DND-41 (cell line): ENCODE measurements around the gene TTC12.

Experiments
- EZH2 ChIP-seq: IDR thresholded peaks from 3 replicates; pipeline ENCODE4 v1.6.1; 2012; ENCODE audit warnings: borderline replicate concordance, low read depth, mild to moderate bottlenecking, moderate library complexity, low read length, inconsistent platforms; ENCODE audit not compliant: severe bottlenecking
- TF ChIP-seq, protein P1 (sequence below): IDR thresholded peaks from 2 replicates; pipeline ENCODE4 v1.5.1; 2012; ENCODE audit warnings: borderline replicate concordance, low read length, moderate library complexity, mild to moderate bottlenecking; ENCODE audit not compliant: poor library complexity, severe bottlenecking; ENCODE audit errors: extremely low read depth

DNA sequence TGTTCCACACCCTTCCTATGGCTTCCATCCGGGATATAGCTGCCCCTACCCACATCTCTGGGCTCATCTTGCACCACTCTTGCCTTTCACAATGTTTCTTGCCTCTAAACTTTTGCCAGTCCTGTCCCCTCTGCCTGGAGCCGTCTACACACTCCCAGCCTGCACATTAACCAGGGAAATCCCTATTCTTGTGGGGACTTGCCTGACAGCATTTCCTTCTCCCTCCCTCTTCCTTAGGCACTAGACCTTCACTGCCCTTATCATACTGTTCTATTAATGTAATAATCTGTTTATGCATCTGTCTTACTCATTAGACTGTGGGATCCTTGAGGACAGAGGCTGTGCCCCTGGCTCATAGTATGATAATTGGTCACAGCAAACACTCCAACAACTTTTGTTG, 5.8 kb upstream of the TTC12 start:
- TF ChIP-seq, protein P1, sequence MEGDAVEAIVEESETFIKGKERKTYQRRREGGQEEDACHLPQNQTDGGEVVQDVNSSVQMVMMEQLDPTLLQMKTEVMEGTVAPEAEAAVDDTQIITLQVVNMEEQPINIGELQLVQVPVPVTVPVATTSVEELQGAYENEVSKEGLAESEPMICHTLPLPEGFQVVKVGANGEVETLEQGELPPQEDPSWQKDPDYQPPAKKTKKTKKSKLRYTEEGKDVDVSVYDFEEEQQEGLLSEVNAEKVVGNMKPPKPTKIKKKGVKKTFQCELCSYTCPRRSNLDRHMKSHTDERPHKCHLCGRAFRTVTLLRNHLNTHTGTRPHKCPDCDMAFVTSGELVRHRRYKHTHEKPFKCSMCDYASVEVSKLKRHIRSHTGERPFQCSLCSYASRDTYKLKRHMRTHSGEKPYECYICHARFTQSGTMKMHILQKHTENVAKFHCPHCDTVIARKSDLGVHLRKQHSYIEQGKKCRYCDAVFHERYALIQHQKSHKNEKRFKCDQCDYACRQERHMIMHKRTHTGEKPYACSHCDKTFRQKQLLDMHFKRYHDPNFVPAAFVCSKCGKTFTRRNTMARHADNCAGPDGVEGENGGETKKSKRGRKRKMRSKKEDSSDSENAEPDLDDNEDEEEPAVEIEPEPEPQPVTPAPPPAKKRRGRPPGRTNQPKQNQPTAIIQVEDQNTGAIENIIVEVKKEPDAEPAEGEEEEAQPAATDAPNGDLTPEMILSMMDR = no peak
- no peak for TF ChIP-seq EZH2
